ENCODE measurements around the gene ARHGEF7. TPM values are rescaled to one million over a fixed set of nuclear protein-coding genes. Genes with fewer than 3 reads are reported as not detected.

ARHGEF7 gene
- polyA plus RNA-seq, 1 donor (not counting 4 experiments of a cell fraction or from before 2014, with no cell fraction given): 25.2 TPM

DNA sequence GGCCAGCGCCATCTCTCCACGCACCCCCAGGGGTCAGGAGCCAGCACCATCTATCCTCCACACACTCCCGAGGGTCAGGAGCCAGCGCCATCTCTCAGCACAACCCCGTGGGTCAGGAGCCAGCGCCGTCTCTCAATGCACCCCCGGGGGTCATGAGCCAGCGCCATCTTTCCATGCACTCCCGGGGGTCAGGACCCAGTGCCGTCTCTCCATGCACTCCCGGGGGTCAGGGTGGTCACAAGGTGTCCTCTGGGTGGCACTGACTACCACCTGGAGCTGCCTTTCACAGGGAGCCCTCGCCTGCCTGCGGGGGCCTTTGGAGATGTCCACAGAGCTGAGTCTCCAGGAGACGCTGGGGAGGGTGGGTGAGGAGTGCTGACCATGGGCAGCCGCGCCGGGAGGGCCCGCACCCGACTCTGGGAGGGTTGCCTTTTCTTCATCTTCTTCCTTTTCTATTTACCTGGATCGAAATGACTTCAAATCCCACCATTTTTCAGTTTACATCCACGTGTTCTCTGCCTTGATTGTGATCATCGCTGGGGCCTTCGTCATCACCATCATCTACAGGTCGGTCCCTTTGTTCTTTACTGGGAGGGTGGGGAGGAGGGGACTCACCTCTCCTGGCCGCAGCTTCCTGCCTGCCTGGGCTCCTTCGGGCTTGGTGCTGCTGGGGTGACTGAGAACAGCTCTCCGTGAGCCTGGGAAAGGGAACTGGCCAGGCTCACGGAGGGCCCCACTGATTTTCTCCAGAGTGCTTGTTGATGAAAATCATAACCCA is 224.4 kb downstream of the ARHGEF7 start:
- Histone ChIP-seq H3K36me3 (ENCODE audit: control insufficient read depth in 2 of 2, extremely low read depth in 1 of 2, insufficient read depth in 2 of 2, low read length in 2 of 2) (no peaks in the 10 kb centered on the region), H3K27ac (ENCODE audit: control insufficient read depth, insufficient read depth, low read length) (no peak overlapping the region), H3K4me2 (ENCODE audit: control insufficient read depth, extremely low read depth, insufficient read depth, low read depth, low read length) (no peak overlapping the region), H3K9me1 (ENCODE audit: control insufficient read depth, extremely low read depth, insufficient read depth, low read length) (no peaks in the 10 kb centered on the region), H3K4me3 (ENCODE audit: control insufficient read depth in 2 of 3, extremely low read depth in 1 of 3, insufficient read depth in 2 of 3, low read depth in 1 of 3, low read length in 3 of 3) (no peak overlapping the region), H3K9me3 (ENCODE audit: control insufficient read depth, low read depth, low read length) (peaks cover 3% of the 10 kb centered on the region), H2AFZ (ENCODE audit: control insufficient read depth, low read length) (no peak overlapping the region), H3K4me1 (ENCODE audit: control insufficient read depth, extremely low read depth, insufficient read depth, low read length) (no peaks in the 10 kb centered on the region), H3K27me3 (ENCODE audit: control insufficient read depth, extremely low read depth, insufficient read depth, low read length) (no peaks in the 10 kb centered on the region), H3K79me2 (ENCODE audit: control insufficient read depth, insufficient read depth, low read length) (no peaks in the 10 kb centered on the region), H3K9ac (ENCODE audit: control insufficient read depth, extremely low read depth, insufficient read depth, low read length) (no peak overlapping the region), H4K20me1 (ENCODE audit: control insufficient read depth, extremely low read depth, insufficient read depth, low read length) (no peaks in the 10 kb centered on the region)
- FAIRE-seq (no peak), DNase-seq (ENCODE audit: low read depth, low spot score) (no peak)
- dilution Hi-C loops (cut with MboI; ENCODE audit: extremely low pct_ligation_motif_present, low sequenced_read_pairs): no loop called here
- TF ChIP-seq EZH2 (IDR thresholded peaks at IDR 0.05; ENCODE audit: low read length): no peak
- TF ChIP-seq, protein P1, sequence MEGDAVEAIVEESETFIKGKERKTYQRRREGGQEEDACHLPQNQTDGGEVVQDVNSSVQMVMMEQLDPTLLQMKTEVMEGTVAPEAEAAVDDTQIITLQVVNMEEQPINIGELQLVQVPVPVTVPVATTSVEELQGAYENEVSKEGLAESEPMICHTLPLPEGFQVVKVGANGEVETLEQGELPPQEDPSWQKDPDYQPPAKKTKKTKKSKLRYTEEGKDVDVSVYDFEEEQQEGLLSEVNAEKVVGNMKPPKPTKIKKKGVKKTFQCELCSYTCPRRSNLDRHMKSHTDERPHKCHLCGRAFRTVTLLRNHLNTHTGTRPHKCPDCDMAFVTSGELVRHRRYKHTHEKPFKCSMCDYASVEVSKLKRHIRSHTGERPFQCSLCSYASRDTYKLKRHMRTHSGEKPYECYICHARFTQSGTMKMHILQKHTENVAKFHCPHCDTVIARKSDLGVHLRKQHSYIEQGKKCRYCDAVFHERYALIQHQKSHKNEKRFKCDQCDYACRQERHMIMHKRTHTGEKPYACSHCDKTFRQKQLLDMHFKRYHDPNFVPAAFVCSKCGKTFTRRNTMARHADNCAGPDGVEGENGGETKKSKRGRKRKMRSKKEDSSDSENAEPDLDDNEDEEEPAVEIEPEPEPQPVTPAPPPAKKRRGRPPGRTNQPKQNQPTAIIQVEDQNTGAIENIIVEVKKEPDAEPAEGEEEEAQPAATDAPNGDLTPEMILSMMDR (optimal IDR thresholded peaks at IDR 0.05 in 1 of 3, IDR thresholded peaks at IDR 0.05 in 1 of 3, conservative IDR thresholded peaks at IDR 0.05 in 1 of 3; ENCODE audit: extremely low read depth in 1 of 3, insufficient read depth in 2 of 3, low read length in 3 of 3): no peak

- H3K36me3 ChIP-seq (ENCODE audit: control insufficient read depth in 2 of 2, extremely low read depth in 1 of 2, insufficient read depth in 2 of 2, low read length in 2 of 2): no peaks in the 10 kb centered on the region
- H3K4me3 ChIP-seq (ENCODE audit: control insufficient read depth in 2 of 3, extremely low read depth in 1 of 3, insufficient read depth in 2 of 3, low read depth in 1 of 3, low read length in 3 of 3): no peak overlapping the region
- no peak for FAIRE-seq
- no peaks in the 10 kb centered on the region for H4K20me1 ChIP-seq (ENCODE audit: control insufficient read depth, extremely low read depth, insufficient read depth, low read length)
- no peaks in the 10 kb centered on the region for H3K79me2 ChIP-seq (ENCODE audit: control insufficient read depth, insufficient read depth, low read length)
- no peak overlapping the region for H3K27ac ChIP-seq (ENCODE audit: control insufficient read depth, insufficient read depth, low read length)
- H3K9me3 ChIP-seq (ENCODE audit: control insufficient read depth, low read depth, low read length): peaks cover 3% of the 10 kb centered on the region
- DNase-seq (ENCODE audit: low read depth, low spot score): no peak
- no peak overlapping the region for H3K4me2 ChIP-seq (ENCODE audit: control insufficient read depth, extremely low read depth, insufficient read depth, low read depth, low read length)
- H3K9ac ChIP-seq (ENCODE audit: control insufficient read depth, extremely low read depth, insufficient read depth, low read length): no peak overlapping the region
- dilution Hi-C loops (cut with MboI; ENCODE audit: extremely low pct_ligation_motif_present, low sequenced_read_pairs): no loop called here
- H2AFZ ChIP-seq (ENCODE audit: control insufficient read depth, low read length): no peak overlapping the region
- H3K27me3 ChIP-seq (ENCODE audit: control insufficient read depth, extremely low read depth, insufficient read depth, low read length): no peaks in the 10 kb centered on the region
- no peaks in the 10 kb centered on the region for H3K4me1 ChIP-seq (ENCODE audit: control insufficient read depth, extremely low read depth, insufficient read depth, low read length)
- TF ChIP-seq EZH2 (IDR thresholded peaks at IDR 0.05; ENCODE audit: low read length): no peak
- TF ChIP-seq, protein P1 (optimal IDR thresholded peaks at IDR 0.05 in 1 of 3, IDR thresholded peaks at IDR 0.05 in 1 of 3, conservative IDR thresholded peaks at IDR 0.05 in 1 of 3; ENCODE audit: extremely low read depth in 1 of 3, insufficient read depth in 2 of 3, low read length in 3 of 3): no peak
- H3K9me1 ChIP-seq (ENCODE audit: control insufficient read depth, extremely low read depth, insufficient read depth, low read length): no peaks in the 10 kb centered on the region
These were observed 226.8 kb downstream of the ARHGEF7 start for GRCh38 chr13:111341886-111342285.
